IMR-90 (cell line): ENCODE measurements around the gene HSP90AB1. TPM values are rescaled to one million over a fixed set of nuclear protein-coding genes. Genes with fewer than 3 reads are reported as not detected.

Source experiments
- ATAC-seq: fragments of 200-7000 bp; cut with Tn5 transposase; 2 replicates; pipeline ENCODE4 v1.9.1; 2020; ENCODE audit warnings: low read depth, mild to moderate bottlenecking, moderate library complexity
- BruUV-seq: library from RNA; stranded (reverse); fragments of 400-500 nt; replicated peaks from 2 replicates; lab custom pipeline; 2021; lab: Mats Ljungman, UMichigan
- CTCF ChIA-PET: fragments of 300-600 bp; formaldehyde crosslinking; extraction: SDS; loops from one replicate; lab custom pipeline; 2021; ENCODE audit warnings: antibody characterized with exemption; lab: Yijun Ruan, JAX
- POLR2A ChIA-PET: fragments of 300-600 bp; sonication (Branson Sonifier 250); formaldehyde crosslinking; loops from one replicate; lab custom pipeline; 2022; ENCODE audit warnings: antibody characterized with exemption; ENCODE audit not compliant: unreplicated experiment; lab: Charles Lee
- DNase-seq: peaks from one replicate; pipeline ENCODE4 v3.0.0; 2013
- H2AFZ ChIP-seq: replicated peaks from 2 replicates; pipeline ENCODE3; 2013; ENCODE audit warnings: low read length, mild to moderate bottlenecking; ENCODE audit not compliant: poor library complexity
- H2AK5ac ChIP-seq: 2 replicates; pipeline ENCODE4 v1.6.1; 2013; ENCODE audit warnings: low read depth, low read length, inconsistent platforms
- H2AK9ac ChIP-seq: replicated peaks from 2 replicates; pipeline ENCODE3; 2013; ENCODE audit warnings: mild to moderate bottlenecking, low read depth, low read length, moderate library complexity; ENCODE audit not compliant: poor library complexity
- H2BK120ac ChIP-seq: 2 replicates; pipeline ENCODE4 v1.6.1; 2013; ENCODE audit warnings: low read depth, low read length, inconsistent platforms
- H2BK15ac ChIP-seq: 3 replicates; pipeline ENCODE4 v1.6.1; 2013; ENCODE audit warnings: low read depth, low read length, inconsistent platforms
- H2BK20ac ChIP-seq: 2 replicates; pipeline ENCODE4 v1.6.1; 2013; ENCODE audit warnings: low read depth, mild to moderate bottlenecking, inconsistent platforms, low read length, moderate library complexity
- H2BK5ac ChIP-seq: 2 replicates; pipeline ENCODE4 v1.6.1; 2013; ENCODE audit warnings: mild to moderate bottlenecking, low read depth, low read length, inconsistent platforms; ENCODE audit not compliant: poor library complexity, severe bottlenecking
- H3K14ac ChIP-seq: replicated peaks from 2 replicates; pipeline ENCODE4 v1.6.1; 2013; ENCODE audit warnings: low read depth, low read length, inconsistent platforms
- H3K18ac ChIP-seq: 2 replicates; pipeline ENCODE4 v1.6.1; 2013; ENCODE audit warnings: low read depth, low read length, control low read depth
- H3K23ac ChIP-seq: 2 replicates; pipeline ENCODE4 v1.6.1; 2013; ENCODE audit warnings: low read depth, low read length, inconsistent platforms
- H3K27ac ChIP-seq: 2 replicates; pipeline ENCODE4 v1.5.1; 2013; ENCODE audit warnings: mild to moderate bottlenecking, control low read depth, low read length; ENCODE audit not compliant: insufficient read depth
- H3K27me3 ChIP-seq: 2 replicates; pipeline ENCODE4 v1.6.1; 2013; ENCODE audit warnings: low read length; ENCODE audit not compliant: control insufficient read depth, insufficient read depth
- H3K36me3 ChIP-seq: 2 replicates; pipeline ENCODE4 v1.6.1; 2013; ENCODE audit warnings: low read length, mixed read lengths; ENCODE audit not compliant: control insufficient read depth, insufficient read depth
- H3K4ac ChIP-seq: 2 replicates; pipeline ENCODE4 v1.6.1; 2013; ENCODE audit warnings: low read depth, low read length, inconsistent platforms
- H3K4me1 ChIP-seq: 2 replicates; pipeline ENCODE4 v1.6.1; 2013; ENCODE audit warnings: low read length, mixed read lengths; ENCODE audit not compliant: control insufficient read depth, insufficient read depth
- H3K4me2 ChIP-seq: 2 replicates; pipeline ENCODE4 v1.6.1; 2013; ENCODE audit warnings: low read depth, mild to moderate bottlenecking, control low read depth, low read length, moderate library complexity
- H3K4me3 ChIP-seq: 2 replicates; pipeline ENCODE4 v1.5.1; 2013; ENCODE audit warnings: low read depth, mild to moderate bottlenecking, control low read depth, low read length, moderate library complexity; ENCODE audit not compliant: insufficient read depth
- H3K56ac ChIP-seq: 2 replicates; pipeline ENCODE4 v1.6.1; 2013; ENCODE audit warnings: low read length, inconsistent platforms; ENCODE audit not compliant: insufficient read depth; ENCODE audit errors: extremely low read depth
- H3K79me1 ChIP-seq, 2 experiments: 2 replicates each; pipeline ENCODE4 v1.6.1; 2013; ENCODE audit warnings: low read length in 2 of 2, inconsistent platforms in 1 of 2, low read depth in 1 of 2
- H3K9ac ChIP-seq: 2 replicates; pipeline ENCODE4 v1.6.1; 2013; ENCODE audit warnings: low read depth, low read length, control low read depth
- H3K9me1 ChIP-seq: 2 replicates; pipeline ENCODE4 v1.6.1; 2013; ENCODE audit warnings: low read length, inconsistent platforms; ENCODE audit not compliant: insufficient read depth
- H3K9me3 ChIP-seq: 2 replicates; pipeline ENCODE4 v1.6.1; 2013; ENCODE audit warnings: low read length; ENCODE audit not compliant: control insufficient read depth, insufficient read depth
- H4K20me1 ChIP-seq: 2 replicates; pipeline ENCODE4 v1.6.1; 2013; ENCODE audit warnings: low read length, inconsistent platforms; ENCODE audit not compliant: insufficient read depth
- H4K5ac ChIP-seq: 2 replicates; pipeline ENCODE4 v1.6.1; 2013; ENCODE audit warnings: mild to moderate bottlenecking, low read depth, low read length, control low read depth
- H4K8ac ChIP-seq, 2 experiments: 2 replicates each; pipeline ENCODE4 v1.6.1; 2013; ENCODE audit warnings: low read depth in 2 of 2, low read length in 2 of 2, control low read depth in 1 of 2, inconsistent platforms in 1 of 2
- H4K91ac ChIP-seq: 2 replicates; pipeline ENCODE4 v1.6.1; 2013; ENCODE audit warnings: low read depth, low read length, inconsistent platforms; ENCODE audit not compliant: insufficient read depth
- BHLHE40 ChIP-seq: fragments of 150-350 bp; IDR thresholded peaks from 2 replicates; pipeline ENCODE4 v1.6.1; 2016; ENCODE audit warnings: mild to moderate bottlenecking, low read depth, low read length
- CEBPB ChIP-seq: IDR thresholded peaks from 2 replicates; pipeline ENCODE4 v1.6.1; 2012; ENCODE audit warnings: low read depth, low read length, improper control_type of control experiment
- FOS ChIP-seq: fragments of 150-350 bp; IDR thresholded peaks from 2 replicates; pipeline ENCODE4 v1.6.1; 2016; ENCODE audit warnings: low read depth, low read length
- MAFK ChIP-seq: IDR thresholded peaks from 2 replicates; pipeline ENCODE4 v1.6.1; 2012; ENCODE audit warnings: low read depth, low read length, improper control_type of control experiment
- MAZ ChIP-seq: IDR thresholded peaks from 2 replicates; pipeline ENCODE4 v1.6.1; 2012; ENCODE audit warnings: low read depth, mild to moderate bottlenecking, low read length, improper control_type of control experiment, moderate library complexity, borderline replicate concordance
- MXI1 ChIP-seq: IDR thresholded peaks from 2 replicates; pipeline ENCODE4 v1.6.1; 2012; ENCODE audit warnings: low read depth, mild to moderate bottlenecking, low read length, moderate library complexity, borderline replicate concordance
- NFE2L2 ChIP-seq: fragments of 150-350 bp; IDR thresholded peaks from 2 replicates; pipeline ENCODE4 v1.6.1; 2016; ENCODE audit warnings: low read depth, mild to moderate bottlenecking, low read length
- RAD21 ChIP-seq: IDR thresholded peaks from 2 replicates; pipeline ENCODE4 v1.6.1; 2012; ENCODE audit warnings: low read length, improper control_type of control experiment
- RFX5 ChIP-seq: IDR thresholded peaks from 2 replicates; pipeline ENCODE4 v1.8.0; 2012; ENCODE audit warnings: low read depth, mild to moderate bottlenecking, low read length, moderate library complexity
- WGBS, 2 experiments: methylation state at CpG; one replicate each; pipeline versions ENCODE4 v1.1.5 to v1.1.7; 2013; ENCODE audit warnings: missing lambda C conversion rate in 2 of 2; ENCODE audit not compliant: insufficient read length in 1 of 2; ENCODE audit errors: extremely low coverage in 2 of 2; 5-methylcytosine and 5-hydroxymethylcytosine counted together
- dilution Hi-C: fragments of 300-500 bp; cut with HindIII; formaldehyde crosslinking; loops from one replicate; pipeline ENCODE4 v1.14.3; 2018; ENCODE audit warnings: low sequenced_read_pairs; ENCODE audit not compliant: unreplicated experiment
- in situ Hi-C: fragments of 300-500 bp; cut with MboI; formaldehyde crosslinking; loops from 3 replicates; pipeline ENCODE4 v1.14.3; 2019; ENCODE audit warnings: low sequenced_read_pairs, inconsistent platforms, mixed read lengths
- intact Hi-C: fragments of 100-400 bp; cut with micrococcal nuclease; formaldehyde crosslinking; loops from 2 replicates; pipeline ENCODE4 v1.10.0; 2022
- polyA plus RNA-seq, 3 experiments: library from polyadenylated mRNA; depleted of rRNA; stranded (reverse); fragments of >200 nt; gene quantifications; 2 replicates each; pipeline ENCODE4 v1.2.3, GENCODE V29; 2012; ENCODE audit warnings: low replicate concordance in 1 of 3
- total RNA-seq: library from RNA; depleted of rRNA; stranded (reverse); fragments of >200 nt; gene quantifications from 2 replicates; pipeline ENCODE4 v1.2.3, GENCODE V29; 2012
- TF ChIP-seq, protein P1 (sequence below): conservative IDR thresholded peaks from 2 replicates; pipeline ENCODE4 v1.5.1; 2012; ENCODE audit warnings: mild to moderate bottlenecking, low read depth, low read length, improper control_type of control experiment
- TF ChIP-seq, protein P2 (sequence below): fragments of 150-350 bp; IDR thresholded peaks from 2 replicates; pipeline ENCODE4 v1.6.1; 2016; ENCODE audit warnings: low read depth, mild to moderate bottlenecking, low read length, moderate library complexity, borderline replicate concordance

The HSP90AB1 gene
- total and polyA plus RNA-seq, 2 of the 4 experiments (the other 2 are of a cell fraction) = 887 to 1,307 TPM

DNA sequence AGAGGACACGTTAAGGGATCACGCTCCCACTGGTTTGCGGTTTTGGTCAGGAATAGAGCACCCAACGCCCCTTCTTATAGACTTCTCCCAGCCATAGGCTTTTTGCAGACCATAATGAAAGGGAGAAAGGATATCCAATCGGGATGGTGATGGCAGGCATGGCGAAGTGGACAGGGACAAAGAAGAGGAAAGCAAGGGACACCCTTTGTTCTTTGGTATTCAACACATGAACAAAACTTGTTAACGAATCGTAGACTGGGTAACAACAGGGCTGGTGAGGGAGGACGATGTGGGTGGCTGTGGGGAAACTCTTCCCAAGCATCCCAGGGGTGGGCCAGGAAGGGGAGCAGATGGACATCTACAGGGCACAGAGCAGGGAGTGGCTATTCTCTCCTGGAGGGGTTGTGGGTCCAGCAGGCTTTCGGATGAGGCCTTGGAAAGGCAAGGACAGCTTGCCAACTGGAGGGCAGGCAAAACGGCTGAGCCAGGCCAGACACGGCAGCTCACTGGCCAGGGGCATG is 1.4 kb upstream of the HSP90AB1 start:
- no peak for TF ChIP-seq BHLHE40
- no peak for TF ChIP-seq RFX5
- TF ChIP-seq NFE2L2 = no peak
- TF ChIP-seq CEBPB = no peak
- no peak for TF ChIP-seq MAFK
- TF ChIP-seq MAZ = no peak
- TF ChIP-seq, protein P1, sequence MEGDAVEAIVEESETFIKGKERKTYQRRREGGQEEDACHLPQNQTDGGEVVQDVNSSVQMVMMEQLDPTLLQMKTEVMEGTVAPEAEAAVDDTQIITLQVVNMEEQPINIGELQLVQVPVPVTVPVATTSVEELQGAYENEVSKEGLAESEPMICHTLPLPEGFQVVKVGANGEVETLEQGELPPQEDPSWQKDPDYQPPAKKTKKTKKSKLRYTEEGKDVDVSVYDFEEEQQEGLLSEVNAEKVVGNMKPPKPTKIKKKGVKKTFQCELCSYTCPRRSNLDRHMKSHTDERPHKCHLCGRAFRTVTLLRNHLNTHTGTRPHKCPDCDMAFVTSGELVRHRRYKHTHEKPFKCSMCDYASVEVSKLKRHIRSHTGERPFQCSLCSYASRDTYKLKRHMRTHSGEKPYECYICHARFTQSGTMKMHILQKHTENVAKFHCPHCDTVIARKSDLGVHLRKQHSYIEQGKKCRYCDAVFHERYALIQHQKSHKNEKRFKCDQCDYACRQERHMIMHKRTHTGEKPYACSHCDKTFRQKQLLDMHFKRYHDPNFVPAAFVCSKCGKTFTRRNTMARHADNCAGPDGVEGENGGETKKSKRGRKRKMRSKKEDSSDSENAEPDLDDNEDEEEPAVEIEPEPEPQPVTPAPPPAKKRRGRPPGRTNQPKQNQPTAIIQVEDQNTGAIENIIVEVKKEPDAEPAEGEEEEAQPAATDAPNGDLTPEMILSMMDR = no peak
- no peak for TF ChIP-seq RAD21
- TF ChIP-seq, protein P2, sequence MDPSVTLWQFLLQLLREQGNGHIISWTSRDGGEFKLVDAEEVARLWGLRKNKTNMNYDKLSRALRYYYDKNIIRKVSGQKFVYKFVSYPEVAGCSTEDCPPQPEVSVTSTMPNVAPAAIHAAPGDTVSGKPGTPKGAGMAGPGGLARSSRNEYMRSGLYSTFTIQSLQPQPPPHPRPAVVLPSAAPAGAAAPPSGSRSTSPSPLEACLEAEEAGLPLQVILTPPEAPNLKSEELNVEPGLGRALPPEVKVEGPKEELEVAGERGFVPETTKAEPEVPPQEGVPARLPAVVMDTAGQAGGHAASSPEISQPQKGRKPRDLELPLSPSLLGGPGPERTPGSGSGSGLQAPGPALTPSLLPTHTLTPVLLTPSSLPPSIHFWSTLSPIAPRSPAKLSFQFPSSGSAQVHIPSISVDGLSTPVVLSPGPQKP = no peak
- TF ChIP-seq FOS = no peak
- no peak for TF ChIP-seq MXI1
- H3K27ac ChIP-seq = peak overlapping the region; percentile 19; the same call in 1 of the 2 replicates
- peak overlapping the region; percentile 83 for H3K4ac ChIP-seq
- peaks cover 16% of the 10 kb centered on the region for H3K36me3 ChIP-seq
- 80% methylated on average over 1 of the region's 12 CpGs; no CpG with 5 or more reads in 1 of the 2 experiments for WGBS, 2 experiments
- H3K4me2 ChIP-seq = peak overlapping the region; percentile 84
- ATAC-seq = no peak
- peak overlapping the region; percentile 100 for H2AK9ac ChIP-seq
- dilution Hi-C loops (no loop called here), intact Hi-C loops (no loop called here), in situ Hi-C loops (no loop called here)
- H2BK15ac ChIP-seq = no peak overlapping the region; the same call in 2 of the 3 replicates
- H2BK120ac ChIP-seq = peak overlapping the region; percentile 64; the same call in 1 of the 2 replicates
- H3K4me1 ChIP-seq = peaks cover 5% of the 10 kb centered on the region
- peaks cover 36% of the 10 kb centered on the region for H4K20me1 ChIP-seq
- H3K18ac ChIP-seq = no peak overlapping the region
- 0 out of 2 replicates have a peak overlapping the region, but pooled peaks have one; percentile 3 for H2BK20ac ChIP-seq
- peak overlapping the region; percentile 71 for H3K14ac ChIP-seq
- no peak overlapping the region for H3K56ac ChIP-seq
- H3K79me1 ChIP-seq = peaks cover 5 to 40% of the 10 kb centered on the region in 2 experiments
- H4K8ac ChIP-seq = peak overlapping the region; percentile 60 to 87
- peaks cover 16% of the 10 kb centered on the region for H3K9me1 ChIP-seq
- ChIA-PET POLR2A (interaction anchor here (3.0 kb wide), 1 partner anchor 11 kb away, joined by 27 read pairs; the partner anchor contains the start of gene SLC35B2), CTCF (interaction anchor here (0.8 to 1.2 kb wide), 2 partner anchors 11 to 73 kb away, joined by 4 to 6 read pairs; no protein-coding TSS in a partner anchor)
- H2BK5ac ChIP-seq = no peak overlapping the region
- peak overlapping the region; percentile 71 for H2AK5ac ChIP-seq
- no peaks in the 10 kb centered on the region for H3K27me3 ChIP-seq
- H3K9me3 ChIP-seq = no peaks in the 10 kb centered on the region
- H3K9ac ChIP-seq = peak overlapping the region; percentile 41; the same call in 1 of the 2 replicates
- no peak for DNase-seq
- peak overlapping the region; percentile 72 for H4K91ac ChIP-seq
- BruUV-seq = no TSS peak
- peak overlapping the region; percentile 100 for H2AFZ ChIP-seq
- H3K23ac ChIP-seq = peak overlapping the region; percentile 71; the same call in 1 of the 2 replicates
- peak overlapping the region; percentile 65 for H4K5ac ChIP-seq
- H3K4me3 ChIP-seq = peak overlapping the region; percentile 85
